Activated CD4-positive, CD25-positive, alpha-beta regulatory T cell treated with anti-CD3 and anti-CD28 coated beads, Interleukin-2, amount 50 U/mL, for 16 hours (primary cell): ENCODE data around the gene DLG4.
"Not testable (repeated sequence)": the region's sequence is repeated elsewhere in the genome, so short reads cannot be mapped to it uniquely, and the experiment has no call there.

Source experiments
- DNase-seq: peaks from one replicate; pipeline ENCODE4 v3.0.0-alpha.2; 2020; ENCODE audit warnings: low read depth, low spot score

DLG4 gene

GRCh38 chr17:7184091-7184488 is 35.5 kb downstream of the DLG4 start:
- no peak for DNase-seq

- no peak for DNase-seq
Observed at GRCh38 chr17:7183433-7184090, 36.1 kb downstream of the DLG4 start.

GRCh38 chr17:7182101-7182500 is 37.5 kb downstream of the DLG4 start:
- DNase-seq = not testable (repeated sequence)

GRCh38 chr17:7179317-7180254 is 40.0 kb downstream of the DLG4 start, which contains the start of gene ASGR1:
Gene ASGR1 (minus strand): TSS chr17:7179370. CDS start chr17:7178563, 807 bp downstream.
- DNase-seq = no peak

GRCh38 chr17:7178973-7179316 is 40.7 kb downstream of the DLG4 start:
- no peak for DNase-seq

- DNase-seq = no peak
Observed at GRCh38 chr17:7177954-7178477, 41.6 kb downstream of the DLG4 start.

GRCh38 chr17:7177191-7177953 is 42.3 kb downstream of the DLG4 start:
- DNase-seq = peak; percentile 26

- DNase-seq = no peak
Observed at GRCh38 chr17:7176841-7177190, 42.8 kb downstream of the DLG4 start.

- no peak for DNase-seq
Observed at GRCh38 chr17:7176107-7176840, 43.4 kb downstream of the DLG4 start.

GRCh38 chr17:7175330-7175733 is 44.3 kb downstream of the DLG4 start:
- no peak for DNase-seq

- no peak for DNase-seq
Observed at GRCh38 chr17:7174603-7175326, 44.9 kb downstream of the DLG4 start.

GRCh38 chr17:7173687-7174602 is 45.7 kb downstream of the DLG4 start:
- DNase-seq = no peak

GRCh38 chr17:7172522-7173191 is 47.0 kb downstream of the DLG4 start:
- not testable (repeated sequence) for DNase-seq

GRCh38 chr17:7169565-7169908 is 50.1 kb downstream of the DLG4 start:
- DNase-seq = not testable (repeated sequence)

GRCh38 chr17:7168841-7169564 is 50.6 kb downstream of the DLG4 start:
- DNase-seq = not testable (repeated sequence)

- DNase-seq = no peak
Observed at GRCh38 chr17:7167832-7168231, 51.8 kb downstream of the DLG4 start.

GRCh38 chr17:7166873-7167272 is 52.8 kb downstream of the DLG4 start:
- no peak for DNase-seq

GRCh38 chr17:7159571-7159970 is 60.1 kb downstream of the DLG4 start:
- not testable (repeated sequence) for DNase-seq
